ENCODE results near the gene ETV3. TPM values are rescaled to one million over a fixed set of nuclear protein-coding genes. Genes with fewer than 3 reads are reported as not detected.

The ETV3 gene
- total and polyA plus RNA-seq, 2 of the 8 experiments (the other 6 are each of a cell fraction or from before 2014, with no cell fraction given) = 6.0 to 23.8 TPM

DNA sequence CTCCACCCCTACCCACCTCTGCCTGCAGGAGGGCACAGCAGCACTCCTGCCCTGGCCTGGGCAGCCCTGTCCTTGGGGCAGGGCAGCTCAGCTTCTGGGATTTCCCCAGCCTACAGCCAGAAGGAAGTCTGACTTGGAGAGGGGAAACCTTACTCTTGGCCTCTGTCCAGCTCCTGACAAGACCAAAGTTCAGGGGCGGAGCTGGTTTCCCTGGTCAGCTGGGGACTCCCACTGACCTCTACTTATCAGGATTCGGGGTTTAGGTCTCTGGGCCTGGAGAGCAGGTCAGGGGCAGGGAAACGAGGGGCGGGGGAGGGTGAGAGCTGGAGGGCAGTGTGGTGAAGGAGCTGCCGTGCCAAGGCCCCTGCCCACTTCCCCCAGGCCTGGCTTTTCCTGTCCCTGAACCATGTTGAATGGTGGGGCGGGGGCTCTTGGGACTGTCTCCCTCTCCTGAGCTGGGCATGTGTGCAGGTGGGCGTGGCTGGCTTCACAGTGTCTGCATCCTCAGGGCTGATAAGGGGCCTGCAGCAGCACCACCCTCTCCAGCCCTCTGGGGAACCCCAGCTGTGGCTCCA lies 16.8 kb upstream of the ETV3 start:
- Histone ChIP-seq H3K9me3 (ENCODE audit: insufficient read depth in 2 of 2, low read depth in 1 of 2, low read length in 1 of 2) (no peaks in the 10 kb centered on the region), H2BK5ac (ENCODE audit: low read depth, low read length) (no peak overlapping the region), H3K56ac (replicated peaks; ENCODE audit: insufficient read length, low read depth, low read length) (no peak overlapping the region), H2BK12ac (ENCODE audit: low read depth, low read length) (peak overlapping the region; percentile 70), H4K20me1 (replicated peaks in 1 of 2; ENCODE audit: control insufficient read depth in 1 of 2, insufficient read depth in 2 of 2, low read length in 2 of 2) (no peaks in the 10 kb centered on the region), H3K23ac (ENCODE audit: insufficient read length) (no peak overlapping the region), H3K4me2 (ENCODE audit: insufficient read depth in 1 of 2, low read depth in 2 of 2, low read length in 2 of 2) (no peak overlapping the region), H4K8ac (ENCODE audit: extremely low read depth, insufficient read depth, low read length) (no peak overlapping the region; the same call in none of the 2 replicates), H2BK120ac (replicated peaks; ENCODE audit: low read depth, low read length) (no peak overlapping the region), H3K4me3 (ENCODE audit: extremely low read depth in 1 of 4, insufficient read depth in 2 of 4, low read depth in 3 of 4, low read length in 4 of 4) (no peak overlapping the region), H3K14ac (ENCODE audit: insufficient read length) (no peak overlapping the region), H3K18ac (ENCODE audit: extremely low read depth, low read length) (no peak overlapping the region; the same call in 1 of the 2 replicates), H3K36me3 (ENCODE audit: control insufficient read depth in 2 of 4, insufficient read depth in 4 of 4, low read length in 3 of 4) (no peaks in the 10 kb centered on the region), H4K5ac (ENCODE audit: insufficient read length, low read depth, low read length) (no peak overlapping the region), H3K27me3 (replicated peaks in 1 of 4; ENCODE audit: control insufficient read depth in 3 of 4, extremely low read depth in 1 of 4, insufficient read depth in 3 of 4, low read length in 3 of 4) (no peaks in the 10 kb centered on the region; a peak in 1 of 7 replicates), H3K4ac (replicated peaks; ENCODE audit: insufficient read length, low read depth, low read length) (no peak overlapping the region), H2AK5ac (ENCODE audit: low read depth, low read length) (no peak overlapping the region), H4K91ac (replicated peaks; ENCODE audit: insufficient read length, low read length) (no peak overlapping the region), H3K9ac (replicated peaks in 1 of 4; ENCODE audit: extremely low read depth in 1 of 4, low read depth in 3 of 4, low read length in 3 of 4) (no peak overlapping the region), H3K4me1 (replicated peaks in 1 of 4; ENCODE audit: control insufficient read depth in 3 of 4, insufficient read depth in 4 of 4, low read length in 3 of 4) (peaks cover 0 to 10% (median 6%) of the 10 kb centered on the region in 4 experiments; a peak in 6 of 7 replicates), H2BK20ac (ENCODE audit: low read length) (no peak overlapping the region), H2BK15ac (ENCODE audit: low read length) (no peak overlapping the region; the same call in 1 of the 2 replicates), H3K27ac (ENCODE audit: low read depth, low read length) (no peak overlapping the region), H3K79me1 (ENCODE audit: low read depth, low read length) (no peaks in the 10 kb centered on the region), H2AFZ (ENCODE audit: low read length) (no peak overlapping the region), H3K23me2 (ENCODE audit: low read depth, low read length) (peaks cover 2% of the 10 kb centered on the region; the same call in 1 of the 2 replicates), H3K79me2 (ENCODE audit: control insufficient read depth in 1 of 2, insufficient read depth in 2 of 2, low read length in 2 of 2) (no peaks in the 10 kb centered on the region)
- ChIA-PET CTCF (ENCODE audit: partially characterized antibody) (interaction anchor here (0.6 to 9.4 kb wide), 22 partner anchors 8 to 127 kb away, joined by 3 to 218 read pairs (median 6); partner anchors contain the start of genes ETV3 and ETV3L), POLR2A (ENCODE audit: partially characterized antibody) (interaction anchor here (0.8 to 7.5 kb wide), 5 partner anchors 16 to 65 kb away, joined by 3 to 70 read pairs (median 4); partner anchors contain the start of gene ETV3)
- WGBS, 2 experiments (ENCODE audit: extremely low coverage in 1 of 2, insufficient coverage in 1 of 2, insufficient read length in 1 of 2, insufficient replicate concordance in 2 of 2, low coverage in 1 of 2, low lambda C conversion rate in 2 of 2, missing lambda C conversion rate in 1 of 2) = 93% methylated on average over 4 of the region's 7 CpGs; no CpG with 5 or more reads in 1 of the 2 experiments
- DNase-seq (ENCODE audit: low read depth in 1 of 2, low spot score in 2 of 2) = no peak
- no peak for FAIRE-seq
- TF ChIP-seq, protein P1, sequence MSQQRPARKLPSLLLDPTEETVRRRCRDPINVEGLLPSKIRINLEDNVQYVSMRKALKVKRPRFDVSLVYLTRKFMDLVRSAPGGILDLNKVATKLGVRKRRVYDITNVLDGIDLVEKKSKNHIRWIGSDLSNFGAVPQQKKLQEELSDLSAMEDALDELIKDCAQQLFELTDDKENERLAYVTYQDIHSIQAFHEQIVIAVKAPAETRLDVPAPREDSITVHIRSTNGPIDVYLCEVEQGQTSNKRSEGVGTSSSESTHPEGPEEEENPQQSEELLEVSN (IDR thresholded peaks at IDR 0.05) = no peak
- TF ChIP-seq YY1 (IDR thresholded peaks at IDR 0.05; ENCODE audit: low read depth, low read length) (no peak), SP1 (IDR thresholded peaks at IDR 0.05; ENCODE audit: low read depth, low read length) (no peak), CHD1 (IDR thresholded peaks at IDR 0.05; ENCODE audit: low read depth, low read length) (no peak), SIX5 (IDR thresholded peaks at IDR 0.05; ENCODE audit: low read depth, low read length) (no peak), SRF (IDR thresholded peaks at IDR 0.05; ENCODE audit: low read depth, low read length) (no peak), EP300 (IDR thresholded peaks at IDR 0.05; ENCODE audit: borderline replicate concordance in 1 of 2, low read depth in 2 of 2, low read length in 2 of 2) (no peak), JUND (IDR thresholded peaks at IDR 0.05; ENCODE audit: low read length) (no peak), SIRT6 (IDR thresholded peaks at IDR 0.05; ENCODE audit: low read length) (no peak)
- TF ChIP-seq, protein P2, sequence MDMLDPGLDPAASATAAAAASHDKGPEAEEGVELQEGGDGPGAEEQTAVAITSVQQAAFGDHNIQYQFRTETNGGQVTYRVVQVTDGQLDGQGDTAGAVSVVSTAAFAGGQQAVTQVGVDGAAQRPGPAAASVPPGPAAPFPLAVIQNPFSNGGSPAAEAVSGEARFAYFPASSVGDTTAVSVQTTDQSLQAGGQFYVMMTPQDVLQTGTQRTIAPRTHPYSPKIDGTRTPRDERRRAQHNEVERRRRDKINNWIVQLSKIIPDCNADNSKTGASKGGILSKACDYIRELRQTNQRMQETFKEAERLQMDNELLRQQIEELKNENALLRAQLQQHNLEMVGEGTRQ (IDR thresholded peaks at IDR 0.05; ENCODE audit: low read length) = no peak
- TF ChIP-seq, protein P3, sequence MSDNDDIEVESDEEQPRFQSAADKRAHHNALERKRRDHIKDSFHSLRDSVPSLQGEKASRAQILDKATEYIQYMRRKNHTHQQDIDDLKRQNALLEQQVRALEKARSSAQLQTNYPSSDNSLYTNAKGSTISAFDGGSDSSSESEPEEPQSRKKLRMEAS (IDR thresholded peaks at IDR 0.05) = no peak

All from H1 (cell line).